Erythroblast (primary cell): ENCODE results near the gene DHRSX.

Experiments used
- GATA1 ChIP-seq: IDR thresholded peaks from 2 replicates; pipeline ENCODE4 v1.6.1; 2011; ENCODE audit warnings: low read depth, mild to moderate bottlenecking, control low read depth, low read length, moderate library complexity
- POLR2A ChIP-seq: IDR thresholded peaks from 2 replicates; pipeline ENCODE4 v1.6.1; 2011; ENCODE audit warnings: mild to moderate bottlenecking, low read length

DNA sequence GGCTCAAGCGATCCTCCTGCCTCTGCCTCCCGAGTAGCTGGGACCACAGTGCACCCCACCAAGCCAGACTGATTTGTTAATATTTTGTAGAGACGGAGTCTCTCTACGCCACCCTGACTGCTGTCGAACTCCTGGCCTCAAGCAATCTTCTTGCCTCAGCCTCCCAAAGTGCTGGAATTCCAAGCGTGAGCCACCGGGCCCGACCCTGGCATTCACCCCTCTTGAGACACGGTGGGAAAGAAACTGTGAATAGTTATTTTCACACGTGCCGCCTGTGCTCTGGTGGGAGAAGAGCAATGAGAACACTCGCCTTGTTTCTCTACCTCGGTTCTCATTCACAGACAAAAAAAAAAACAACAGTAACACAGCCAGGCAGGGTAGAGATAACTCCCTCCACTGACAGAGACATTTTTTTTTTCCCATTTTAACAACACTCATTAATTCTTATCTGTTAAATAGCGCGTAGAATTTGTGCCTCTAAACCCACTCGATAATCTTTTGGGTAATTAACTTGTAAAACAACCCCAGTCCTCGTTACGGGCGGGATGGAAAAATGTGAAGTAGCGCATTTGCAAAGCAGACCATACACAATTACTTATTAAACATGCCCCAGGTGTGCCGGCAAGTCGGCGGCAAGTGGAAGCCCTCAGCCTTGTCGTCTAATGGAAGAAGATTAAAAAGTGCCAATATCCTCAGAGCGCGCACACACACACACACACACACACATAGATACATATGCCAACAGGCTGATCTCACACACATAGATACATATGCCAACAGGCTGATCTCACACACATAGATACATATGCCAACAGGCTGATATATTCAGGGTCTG is 103.3 kb downstream of the DHRSX start:
- TF ChIP-seq POLR2A = no peak
- TF ChIP-seq GATA1 = no peak
